ENCODE results near the gene CAPNS2. TPM values are rescaled to one million over a fixed set of nuclear protein-coding genes. Genes with fewer than 3 reads are reported as not detected.

CAPNS2 gene
- total RNA-seq, 2 experiments from 2014 or later: not detected

DNA sequence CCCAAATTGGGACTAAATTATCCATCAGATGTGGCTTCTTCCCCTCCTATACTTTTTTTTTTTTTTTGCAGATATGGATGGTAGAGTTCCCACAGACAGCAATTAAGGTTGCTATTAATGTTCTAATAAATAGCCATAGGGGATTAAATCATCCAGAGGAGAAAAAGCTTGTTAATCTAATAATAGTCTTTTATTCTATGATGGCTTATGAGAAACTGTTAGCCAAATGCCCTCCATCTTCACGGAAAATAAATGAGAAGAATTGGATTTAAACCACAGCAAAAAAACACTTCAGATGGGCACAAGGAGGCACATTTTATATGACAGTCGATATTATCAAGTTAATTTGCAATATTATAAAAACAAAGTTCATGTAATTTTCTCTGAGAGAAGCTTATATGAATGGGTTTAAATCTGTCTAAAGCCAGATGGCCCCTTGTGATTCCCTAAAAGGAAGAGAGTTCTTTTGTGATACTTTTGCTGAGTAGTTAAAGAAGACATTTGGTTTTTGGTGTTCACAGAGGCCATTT, 5.1 kb upstream of the CAPNS2 start:
- Histone ChIP-seq H3K27ac (ENCODE audit: low read depth, low read length, poor library complexity, severe bottlenecking) (no peak overlapping the region), H3K9me2 (ENCODE audit: insufficient read depth, low read length) (no peaks in the 10 kb centered on the region), H3K36me3 (ENCODE audit: insufficient read depth, low read length) (no peaks in the 10 kb centered on the region), H3K4me1 (ENCODE audit: insufficient read depth, low read length, poor library complexity, severe bottlenecking) (no peaks in the 10 kb centered on the region), H3K4me2 (ENCODE audit: low read length) (no peak overlapping the region), H4K20me1 (ENCODE audit: insufficient read depth, low read length) (no peaks in the 10 kb centered on the region), H3K9me3 (ENCODE audit: low read length) (no peaks in the 10 kb centered on the region), H3K4me3 (ENCODE audit: low read depth, low read length, poor library complexity, severe bottlenecking) (no peak overlapping the region), H2AFZ (ENCODE audit: low read length) (no peak overlapping the region), H3K79me2 (ENCODE audit: insufficient read depth, low read depth, low read length) (no peaks in the 10 kb centered on the region)
- BruUV-seq (replicated peaks): no TSS peak
- no peak for DNase-seq (ENCODE audit: low spot score)
- intact Hi-C loops (cut with micrococcal nuclease; ENCODE audit: unreplicated experiment): no loop called here
- ChIA-PET POLR2A (no interaction called here), CTCF (ENCODE audit: unreplicated experiment) (no interaction called here)
- TF ChIP-seq, protein P1, sequence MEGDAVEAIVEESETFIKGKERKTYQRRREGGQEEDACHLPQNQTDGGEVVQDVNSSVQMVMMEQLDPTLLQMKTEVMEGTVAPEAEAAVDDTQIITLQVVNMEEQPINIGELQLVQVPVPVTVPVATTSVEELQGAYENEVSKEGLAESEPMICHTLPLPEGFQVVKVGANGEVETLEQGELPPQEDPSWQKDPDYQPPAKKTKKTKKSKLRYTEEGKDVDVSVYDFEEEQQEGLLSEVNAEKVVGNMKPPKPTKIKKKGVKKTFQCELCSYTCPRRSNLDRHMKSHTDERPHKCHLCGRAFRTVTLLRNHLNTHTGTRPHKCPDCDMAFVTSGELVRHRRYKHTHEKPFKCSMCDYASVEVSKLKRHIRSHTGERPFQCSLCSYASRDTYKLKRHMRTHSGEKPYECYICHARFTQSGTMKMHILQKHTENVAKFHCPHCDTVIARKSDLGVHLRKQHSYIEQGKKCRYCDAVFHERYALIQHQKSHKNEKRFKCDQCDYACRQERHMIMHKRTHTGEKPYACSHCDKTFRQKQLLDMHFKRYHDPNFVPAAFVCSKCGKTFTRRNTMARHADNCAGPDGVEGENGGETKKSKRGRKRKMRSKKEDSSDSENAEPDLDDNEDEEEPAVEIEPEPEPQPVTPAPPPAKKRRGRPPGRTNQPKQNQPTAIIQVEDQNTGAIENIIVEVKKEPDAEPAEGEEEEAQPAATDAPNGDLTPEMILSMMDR (conservative IDR thresholded peaks at IDR 0.05; ENCODE audit: low read length): no peak
- no peak for TF ChIP-seq EZH2phosphoT487 (IDR thresholded peaks at IDR 0.05; ENCODE audit: borderline replicate concordance, low read depth, low read length)

DNA sequence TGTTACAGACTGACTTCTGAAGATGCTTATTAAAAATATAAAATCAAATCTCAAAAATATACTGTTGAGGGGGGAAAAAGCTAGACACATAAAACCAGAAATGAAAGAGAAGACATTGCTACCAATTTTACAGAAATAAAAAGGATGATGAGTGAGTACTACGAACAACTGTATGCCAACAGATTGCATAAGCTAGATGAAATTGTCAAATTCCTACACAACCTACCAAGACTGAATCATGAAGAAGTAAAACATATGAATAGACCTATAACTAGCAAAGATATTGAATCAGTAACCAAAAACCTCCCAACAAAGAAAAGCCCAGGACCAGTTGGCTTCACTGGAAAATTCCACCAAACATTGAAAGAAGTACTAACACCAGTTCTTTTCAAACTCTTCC, 3.5 kb upstream of the CAPNS2 start:
- no peak for TF ChIP-seq EZH2phosphoT487 (IDR thresholded peaks at IDR 0.05; ENCODE audit: borderline replicate concordance, low read depth, low read length)
- TF ChIP-seq, protein P1 (conservative IDR thresholded peaks at IDR 0.05; ENCODE audit: low read length): no peak
- DNase-seq (ENCODE audit: low spot score): no peak
- no peaks in the 10 kb centered on the region for H3K4me1 ChIP-seq (ENCODE audit: insufficient read depth, low read length, poor library complexity, severe bottlenecking)
- no TSS peak for BruUV-seq (replicated peaks)
- H3K79me2 ChIP-seq (ENCODE audit: insufficient read depth, low read depth, low read length): no peaks in the 10 kb centered on the region
- H3K4me2 ChIP-seq (ENCODE audit: low read length): no peak overlapping the region
- H3K4me3 ChIP-seq (ENCODE audit: low read depth, low read length, poor library complexity, severe bottlenecking): no peak overlapping the region
- no peaks in the 10 kb centered on the region for H3K9me2 ChIP-seq (ENCODE audit: insufficient read depth, low read length)
- ChIA-PET POLR2A (no interaction called here), CTCF (ENCODE audit: unreplicated experiment) (no interaction called here)
- H2AFZ ChIP-seq (ENCODE audit: low read length): no peak overlapping the region
- H3K9me3 ChIP-seq (ENCODE audit: low read length): no peaks in the 10 kb centered on the region
- no peaks in the 10 kb centered on the region for H4K20me1 ChIP-seq (ENCODE audit: insufficient read depth, low read length)
- intact Hi-C loops (cut with micrococcal nuclease; ENCODE audit: unreplicated experiment): no loop called here
- H3K27ac ChIP-seq (ENCODE audit: low read depth, low read length, poor library complexity, severe bottlenecking): no peak overlapping the region
- H3K36me3 ChIP-seq (ENCODE audit: insufficient read depth, low read length): no peaks in the 10 kb centered on the region

DNA sequence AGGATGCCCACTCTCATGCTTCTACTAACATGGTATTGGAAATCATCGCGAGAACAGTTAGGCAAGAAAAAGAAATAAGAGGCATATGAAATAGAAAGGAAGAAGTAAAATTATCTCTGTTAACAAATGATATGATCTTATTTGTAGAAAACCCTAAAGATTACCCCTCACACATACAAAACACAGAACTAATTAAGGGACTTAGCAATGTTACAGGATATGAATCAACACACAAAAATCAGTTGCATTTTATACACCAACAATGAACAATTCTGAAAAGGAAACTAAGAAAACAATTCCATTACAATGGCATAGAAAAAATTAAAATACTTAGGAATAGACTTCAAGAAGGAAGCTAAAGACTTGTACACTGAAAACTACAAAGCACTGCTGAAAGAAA, 2.7 kb upstream of the CAPNS2 start:
- BruUV-seq (replicated peaks): no TSS peak
- POLR2A ChIA-PET: no interaction called here

More for the DNA sequence above, 2.7 kb upstream of the CAPNS2 start:
- H3K4me3 ChIP-seq (ENCODE audit: low read depth, low read length, poor library complexity, severe bottlenecking): no peak overlapping the region
- intact Hi-C loops (cut with micrococcal nuclease; ENCODE audit: unreplicated experiment): no loop called here
- H3K36me3 ChIP-seq (ENCODE audit: insufficient read depth, low read length): no peaks in the 10 kb centered on the region
- no peaks in the 10 kb centered on the region for H3K9me3 ChIP-seq (ENCODE audit: low read length)
- H4K20me1 ChIP-seq (ENCODE audit: insufficient read depth, low read length): no peaks in the 10 kb centered on the region
- H3K79me2 ChIP-seq (ENCODE audit: insufficient read depth, low read depth, low read length): no peaks in the 10 kb centered on the region
- no peak overlapping the region for H3K4me2 ChIP-seq (ENCODE audit: low read length)
- no peak overlapping the region for H3K27ac ChIP-seq (ENCODE audit: low read depth, low read length, poor library complexity, severe bottlenecking)
- no peak overlapping the region for H2AFZ ChIP-seq (ENCODE audit: low read length)
- no peak for DNase-seq (ENCODE audit: low spot score)
- no peaks in the 10 kb centered on the region for H3K4me1 ChIP-seq (ENCODE audit: insufficient read depth, low read length, poor library complexity, severe bottlenecking)
- CTCF ChIA-PET (ENCODE audit: unreplicated experiment): no interaction called here
- H3K9me2 ChIP-seq (ENCODE audit: insufficient read depth, low read length): no peaks in the 10 kb centered on the region
- TF ChIP-seq EZH2phosphoT487 (IDR thresholded peaks at IDR 0.05; ENCODE audit: borderline replicate concordance, low read depth, low read length): no peak
- TF ChIP-seq, protein P1 (conservative IDR thresholded peaks at IDR 0.05; ENCODE audit: low read length): no peak

Measured in OCI-LY7 (cell line).